ENCODE results near the gene TMEM126A. TPM values are rescaled to one million over a fixed set of nuclear protein-coding genes. Genes with fewer than 3 reads are reported as not detected.

TMEM126A gene
- total and polyA plus RNA-seq, 2 of the 8 experiments (the other 6 are each of a cell fraction or from before 2014, with no cell fraction given) = 33.7 to 58.7 TPM

GRCh38 chr11:85627998-85628770 is 19.6 kb upstream of the TMEM126A start, which contains the start of gene TMEM126B (continued):
- peak; percentile 97; the same call in 1 of the 2 replicates for TF ChIP-seq RBBP5 (IDR thresholded peaks at IDR 0.05; ENCODE audit: borderline replicate concordance, low read depth, low read length)
- TF ChIP-seq HDAC2 (IDR thresholded peaks at IDR 0.05; ENCODE audit: borderline replicate concordance in 1 of 2, low read depth in 2 of 2, low read length in 2 of 2) = 0 out of 4 replicates have a peak, but pooled peaks of 1 of the 2 experiments have one; percentile 68
- no peak for TF ChIP-seq JUND (IDR thresholded peaks at IDR 0.05; ENCODE audit: low read length)
- no peak for TF ChIP-seq RXRA (IDR thresholded peaks at IDR 0.05; ENCODE audit: insufficient read depth, low read depth, low read length)
- no peak for TF ChIP-seq EP300 (IDR thresholded peaks at IDR 0.05; ENCODE audit: borderline replicate concordance in 1 of 2, low read depth in 2 of 2, low read length in 2 of 2)
- TF ChIP-seq TBP (IDR thresholded peaks at IDR 0.05; ENCODE audit: low read depth, low read length) = peak; percentile 88
- peak; percentile 26; the same call in 1 of the 2 replicates for TF ChIP-seq E2F6 (IDR thresholded peaks at IDR 0.05)
- no peak for TF ChIP-seq EZH2 (IDR thresholded peaks at IDR 0.05; ENCODE audit: low read depth, low read length, severe bottlenecking)
